GM18951 (cell line): ENCODE data around the gene SP7.
"Not testable (repeated sequence)": the region's sequence is repeated elsewhere in the genome, so short reads cannot be mapped to it uniquely, and the experiment has no call there.

Source experiments
- POLR2A ChIP-seq: IDR thresholded peaks from 4 replicates; pipeline ENCODE4 v1.6.1; 2011; ENCODE audit warnings: mild to moderate bottlenecking; ENCODE audit not compliant: insufficient read length, insufficient read depth; ENCODE audit errors: extremely low read depth
- in situ Hi-C: fragments of 300-500 bp; cut with MboI; formaldehyde crosslinking; loops from one replicate; pipeline ENCODE4 v1.12.0; 2022; ENCODE audit warnings: low sequenced_read_pairs, mixed read lengths, inconsistent platforms; ENCODE audit not compliant: unreplicated experiment

The SP7 gene

GRCh38 chr12:53365245-53365904 is 29.2 kb upstream of the SP7 start:
- no peak for TF ChIP-seq POLR2A
- in situ Hi-C loops = no loop called here

GRCh38 chr12:53361638-53362037 is 25.5 kb upstream of the SP7 start:
- in situ Hi-C loops = not testable (repeated sequence)

GRCh38 chr12:53358836-53359419 is 22.8 kb upstream of the SP7 start:
- in situ Hi-C loops = no loop called here
- no peak for TF ChIP-seq POLR2A

- TF ChIP-seq POLR2A = no peak
- in situ Hi-C loops = no loop called here
Measured at GRCh38 chr12:53355121-53355520, 19.0 kb upstream of the SP7 start.

GRCh38 chr12:53353257-53353655 is 17.1 kb upstream of the SP7 start:
- in situ Hi-C loops = loop anchor here (5.0 kb wide), 1 partner anchor 69 kb away; the partner anchor contains the start of gene AMHR2
- TF ChIP-seq POLR2A = no peak

- no peak for TF ChIP-seq POLR2A
- in situ Hi-C loops = loop anchor here (5.0 kb wide), 1 partner anchor 70 kb away; the partner anchor contains the start of gene AMHR2
Measured at GRCh38 chr12:53352331-53353256, 16.4 kb upstream of the SP7 start.

GRCh38 chr12:53347905-53348304 is 11.8 kb upstream of the SP7 start:
- TF ChIP-seq POLR2A = no peak
- in situ Hi-C loops = no loop called here

GRCh38 chr12:53346491-53346890 is 10.3 kb upstream of the SP7 start:
- TF ChIP-seq POLR2A = no peak
- in situ Hi-C loops = no loop called here

GRCh38 chr12:53345486-53346188 is 9.5 kb upstream of the SP7 start:
- in situ Hi-C loops = no loop called here
- TF ChIP-seq POLR2A = no peak

GRCh38 chr12:53344824-53345485 is 8.8 kb upstream of the SP7 start:
- in situ Hi-C loops = no loop called here

GRCh38 chr12:53344487-53344823 is 8.3 kb upstream of the SP7 start:
- in situ Hi-C loops = no loop called here
- TF ChIP-seq POLR2A = no peak

More at GRCh38 chr12:53344824-53345485, 8.8 kb upstream of the SP7 start:
- TF ChIP-seq POLR2A = no peak

- in situ Hi-C loops = no loop called here
- no peak for TF ChIP-seq POLR2A
Measured at GRCh38 chr12:53343969-53344368, 7.8 kb upstream of the SP7 start.

GRCh38 chr12:53343449-53343848 is 7.3 kb upstream of the SP7 start:
- TF ChIP-seq POLR2A = no peak
- in situ Hi-C loops = no loop called here
